OCI-LY1 (cell line): Measurements from ENCODE around the gene N4BP2L1.

Experiments
- CTCF ChIP-seq: fragments of 200-600 bp; sonication (generic), shearing (Covaris generic); IDR thresholded peaks from 2 replicates; pipeline ENCODE4 v1.5.1; 2017; ENCODE audit warnings: mild to moderate bottlenecking, antibody characterized with exemption, low read length, moderate library complexity, mixed read lengths
- EZH2 ChIP-seq: fragments of 200-600 bp; sonication (generic), shearing (Covaris generic); IDR thresholded peaks from 2 replicates; pipeline ENCODE4 v1.8.0; 2017; ENCODE audit warnings: borderline replicate concordance, mixed run types, mild to moderate bottlenecking, antibody characterized with exemption, low read length, moderate library complexity, mixed read lengths

GRCh38 chr13:32407854-32408253 is 20.1 kb downstream of the N4BP2L1 start:
- no peak for TF ChIP-seq CTCF
- TF ChIP-seq EZH2, result no peak
